Renal pelvis (tissue), 4 donors: ENCODE data around the gene FNDC5. TPM values are rescaled to one million over a fixed set of nuclear protein-coding genes. Genes with fewer than 3 reads are reported as not detected.

Experiments
- DNase-seq: peaks from one replicate; pipeline ENCODE4 v3.0.0-alpha.2; 2013
- polyA plus RNA-seq, 3 donors: library from polyadenylated mRNA; unstranded; fragments of 120-200 nt; gene quantifications; one replicate each; pipeline ENCODE4 v1.2.1, GENCODE V29; 2013; ENCODE audit not compliant: insufficient read length in 3 of 3

The FNDC5 gene
- polyA plus RNA-seq, 3 donors: 44.2 to 54.0 (median 52.3) TPM

- DNase-seq: peak; percentile 78
Observed at GRCh38 chr1:32886004-32886827, 15.5 kb upstream of the FNDC5 start, which contains the start of gene HPCA. TSS of gene HPCA (plus strand) at chr1:32886491. CDS start at chr1:32888899, 2,408 bp downstream.

GRCh38 chr1:32885676-32886003 is 14.9 kb upstream of the FNDC5 start:
- no peak for DNase-seq

- DNase-seq: no peak
Observed at GRCh38 chr1:32884726-32885125, 14.0 kb upstream of the FNDC5 start.

- DNase-seq: no peak
Observed at GRCh38 chr1:32884032-32884372, 13.3 kb upstream of the FNDC5 start.

- no peak for DNase-seq
Observed at GRCh38 chr1:32883338-32884031, 12.8 kb upstream of the FNDC5 start.

GRCh38 chr1:32881871-32882850 is 11.4 kb upstream of the FNDC5 start:
- no peak for DNase-seq

- no peak for DNase-seq
Observed at GRCh38 chr1:32881291-32881690, 10.6 kb upstream of the FNDC5 start.

- no peak for DNase-seq
Observed at GRCh38 chr1:32878637-32879041, 7.9 kb upstream of the FNDC5 start.

GRCh38 chr1:32878183-32878582 is 7.5 kb upstream of the FNDC5 start:
- DNase-seq: no peak

GRCh38 chr1:32877211-32878110 is 6.7 kb upstream of the FNDC5 start:
- no peak for DNase-seq

GRCh38 chr1:32876341-32877210 is 5.9 kb upstream of the FNDC5 start:
- no peak for DNase-seq

GRCh38 chr1:32874860-32875752 is 4.4 kb upstream of the FNDC5 start:
- no peak for DNase-seq

GRCh38 chr1:32873484-32873883 is 2.8 kb upstream of the FNDC5 start:
- DNase-seq: no peak

- no peak for DNase-seq
Observed at GRCh38 chr1:32872192-32872460, 1.4 kb upstream of the FNDC5 start.

- DNase-seq: no peak
Observed at GRCh38 chr1:32871364-32872191, 866 bp upstream of the FNDC5 start.

- no peak for DNase-seq
Observed at GRCh38 chr1:32869923-32870614, 643 bp downstream of the FNDC5 start.

GRCh38 chr1:32868806-32869455 is 1.8 kb downstream of the FNDC5 start:
- DNase-seq: no peak
